Measurements from ENCODE around the gene MLC1.

DNA sequence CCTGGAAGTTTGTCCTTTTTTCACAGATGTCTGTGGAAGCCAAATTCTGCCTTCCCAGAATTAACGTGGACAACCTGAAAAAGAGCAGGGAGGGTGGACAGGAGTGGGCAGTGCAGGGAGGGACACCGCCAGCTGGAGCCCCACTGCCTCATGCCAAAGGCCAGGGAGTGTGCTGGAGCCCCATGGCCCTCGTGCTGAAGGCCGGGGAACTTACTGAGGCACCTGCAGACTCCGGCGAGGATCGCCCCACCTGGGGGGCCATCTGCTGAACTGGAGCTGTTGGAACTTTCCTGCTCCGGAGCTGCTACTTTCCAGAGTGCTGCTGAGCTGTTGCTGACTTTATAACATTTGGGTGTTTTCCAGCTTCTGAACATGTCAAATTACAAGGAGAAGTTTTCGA lies 39.8 kb upstream of the MLC1 start:
- TF ChIP-seq RCOR1 (IDR thresholded peaks at IDR 0.05; ENCODE audit: insufficient replicate concordance, low read length), result no peak
- no peak for TF ChIP-seq POLR2A (IDR thresholded peaks at IDR 0.05; ENCODE audit: low read depth, low read length)
- no peak for TF ChIP-seq CHD1 (IDR thresholded peaks at IDR 0.05; ENCODE audit: low read depth, low read length)
- TF ChIP-seq, protein P1, sequence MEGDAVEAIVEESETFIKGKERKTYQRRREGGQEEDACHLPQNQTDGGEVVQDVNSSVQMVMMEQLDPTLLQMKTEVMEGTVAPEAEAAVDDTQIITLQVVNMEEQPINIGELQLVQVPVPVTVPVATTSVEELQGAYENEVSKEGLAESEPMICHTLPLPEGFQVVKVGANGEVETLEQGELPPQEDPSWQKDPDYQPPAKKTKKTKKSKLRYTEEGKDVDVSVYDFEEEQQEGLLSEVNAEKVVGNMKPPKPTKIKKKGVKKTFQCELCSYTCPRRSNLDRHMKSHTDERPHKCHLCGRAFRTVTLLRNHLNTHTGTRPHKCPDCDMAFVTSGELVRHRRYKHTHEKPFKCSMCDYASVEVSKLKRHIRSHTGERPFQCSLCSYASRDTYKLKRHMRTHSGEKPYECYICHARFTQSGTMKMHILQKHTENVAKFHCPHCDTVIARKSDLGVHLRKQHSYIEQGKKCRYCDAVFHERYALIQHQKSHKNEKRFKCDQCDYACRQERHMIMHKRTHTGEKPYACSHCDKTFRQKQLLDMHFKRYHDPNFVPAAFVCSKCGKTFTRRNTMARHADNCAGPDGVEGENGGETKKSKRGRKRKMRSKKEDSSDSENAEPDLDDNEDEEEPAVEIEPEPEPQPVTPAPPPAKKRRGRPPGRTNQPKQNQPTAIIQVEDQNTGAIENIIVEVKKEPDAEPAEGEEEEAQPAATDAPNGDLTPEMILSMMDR (conservative IDR thresholded peaks at IDR 0.05; ENCODE audit: low read depth, low read length), result no peak
- no peak for TF ChIP-seq MAFK (IDR thresholded peaks at IDR 0.05; ENCODE audit: low read depth, low read length)
- no peak for TF ChIP-seq MAZ (IDR thresholded peaks at IDR 0.05; ENCODE audit: borderline replicate concordance, low read depth, low read length)
- TF ChIP-seq FOS (IDR thresholded peaks at IDR 0.05; ENCODE audit: low read depth, low read length), result no peak
- TF ChIP-seq RFX5 (IDR thresholded peaks at IDR 0.05; ENCODE audit: low read depth, low read length), result no peak
